Neutrophil (primary cell): ENCODE data around the gene ASTN2.

Experiments used
- H3K27ac ChIP-seq: fragments of 200-600 bp; sonication (generic); 2 replicates; pipeline ENCODE4 v1.5.1; 2016; ENCODE audit warnings: mild to moderate bottlenecking, moderate library complexity
- H3K27me3 ChIP-seq: fragments of 200-600 bp; sonication (generic); 2 replicates; pipeline ENCODE4 v1.6.0; 2016; ENCODE audit warnings: mild to moderate bottlenecking
- H3K36me3 ChIP-seq: fragments of 200-600 bp; sonication (generic); 2 replicates; pipeline ENCODE4 v1.5.1; 2017
- H3K4me1 ChIP-seq, 2 experiments: fragments of 200-600 bp in 1 of 2; sonication (generic) in 1 of 2; 1 replicate in 1 of 2; 2 replicates in 1 of 2; pipeline versions ENCODE4 v1.5.1 to v1.6.1; 2013 to 2016; ENCODE audit warnings: low read depth in 1 of 2, low read length in 1 of 2, mild to moderate bottlenecking in 1 of 2, moderate library complexity in 1 of 2; ENCODE audit not compliant: control insufficient read depth in 1 of 2, insufficient read depth in 1 of 2
- H3K4me3 ChIP-seq, 2 experiments: fragments of 200-600 bp in 1 of 2; sonication (generic) in 1 of 2; 1 replicate in 1 of 2; 2 replicates in 1 of 2; pipeline ENCODE4 v1.5.1; 2013 to 2016; ENCODE audit warnings: low read depth in 1 of 2, low read length in 1 of 2, mild to moderate bottlenecking in 1 of 2, moderate library complexity in 1 of 2
- H3K9me3 ChIP-seq: fragments of 200-600 bp; sonication (generic); 2 replicates; pipeline ENCODE4 v1.5.1; 2016
- CTCF ChIP-seq: fragments of 200-600 bp; sonication (generic); IDR thresholded peaks from 2 replicates; pipeline ENCODE4 v1.5.1; 2016; ENCODE audit warnings: antibody characterized with exemption

ASTN2 gene

GRCh38 chr9:116494815-116495634 is 919.8 kb downstream of the ASTN2 start:
- Histone ChIP-seq H3K27ac (no peak overlapping the region), H3K36me3 (no peaks in the 10 kb centered on the region), H3K4me3 (no peak overlapping the region), H3K9me3 (no peaks in the 10 kb centered on the region), H3K4me1 (no peaks in the 10 kb centered on the region), H3K27me3 (no peaks in the 10 kb centered on the region)
- no peak for TF ChIP-seq CTCF

GRCh38 chr9:116493183-116493860 is 921.5 kb downstream of the ASTN2 start:
- H3K4me3 ChIP-seq: no peak overlapping the region
- TF ChIP-seq CTCF: no peak

GRCh38 chr9:116491659-116492058 is 923.2 kb downstream of the ASTN2 start:
- TF ChIP-seq CTCF: no peak
- Histone ChIP-seq H3K4me3 (no peak overlapping the region), H3K4me1 (no peaks in the 10 kb centered on the region), H3K9me3 (no peaks in the 10 kb centered on the region), H3K27me3 (no peaks in the 10 kb centered on the region), H3K27ac (no peak overlapping the region), H3K36me3 (no peaks in the 10 kb centered on the region)

More at GRCh38 chr9:116493183-116493860, 921.5 kb downstream of the ASTN2 start:
- H3K27ac ChIP-seq: no peak overlapping the region
- no peaks in the 10 kb centered on the region for H3K36me3 ChIP-seq
- no peaks in the 10 kb centered on the region for H3K27me3 ChIP-seq
- no peaks in the 10 kb centered on the region for H3K4me1 ChIP-seq
- no peaks in the 10 kb centered on the region for H3K9me3 ChIP-seq

- Histone ChIP-seq H3K9me3 (no peaks in the 10 kb centered on the region), H3K27ac (no peak overlapping the region), H3K4me1 (no peaks in the 10 kb centered on the region), H3K36me3 (no peaks in the 10 kb centered on the region), H3K4me3 (no peak overlapping the region), H3K27me3 (no peaks in the 10 kb centered on the region)
- TF ChIP-seq CTCF: no peak
Measured at GRCh38 chr9:116491219-116491618, 923.6 kb downstream of the ASTN2 start.

- no peak overlapping the region for H3K27ac ChIP-seq
- H3K4me1 ChIP-seq: no peaks in the 10 kb centered on the region
- TF ChIP-seq CTCF: no peak
- H3K36me3 ChIP-seq: no peaks in the 10 kb centered on the region
- no peak overlapping the region for H3K4me3 ChIP-seq
- no peaks in the 10 kb centered on the region for H3K9me3 ChIP-seq
- H3K27me3 ChIP-seq: no peaks in the 10 kb centered on the region
Measured at GRCh38 chr9:116490321-116490720, 924.5 kb downstream of the ASTN2 start.
